LNCaP clone FGC (cell line): ENCODE data around the gene MALRD1.

Source experiments
- DNase-seq: peaks from one replicate; pipeline ENCODE4 v3.0.0-alpha.2; 2011; ENCODE audit warnings: low read depth
- H3K4me3 ChIP-seq: 2 replicates; pipeline ENCODE4 v1.5.1; 2011; ENCODE audit warnings: mild to moderate bottlenecking, low read depth, low read length, control low read depth
- CTCF ChIP-seq: IDR thresholded peaks from 2 replicates; pipeline ENCODE4 v1.5.1; 2012; ENCODE audit warnings: mild to moderate bottlenecking; ENCODE audit not compliant: control insufficient read depth, insufficient read depth; ENCODE audit errors: extremely low read depth

Gene MALRD1

GRCh38 chr10:19579761-19580545 is 531.4 kb downstream of the MALRD1 start:
- no peak for DNase-seq
- H3K4me3 ChIP-seq, result no peak overlapping the region
- TF ChIP-seq CTCF, result no peak

GRCh38 chr10:19580691-19581090 is 532.1 kb downstream of the MALRD1 start:
- no peak for DNase-seq
- H3K4me3 ChIP-seq, result no peak overlapping the region
- no peak for TF ChIP-seq CTCF

DNA sequence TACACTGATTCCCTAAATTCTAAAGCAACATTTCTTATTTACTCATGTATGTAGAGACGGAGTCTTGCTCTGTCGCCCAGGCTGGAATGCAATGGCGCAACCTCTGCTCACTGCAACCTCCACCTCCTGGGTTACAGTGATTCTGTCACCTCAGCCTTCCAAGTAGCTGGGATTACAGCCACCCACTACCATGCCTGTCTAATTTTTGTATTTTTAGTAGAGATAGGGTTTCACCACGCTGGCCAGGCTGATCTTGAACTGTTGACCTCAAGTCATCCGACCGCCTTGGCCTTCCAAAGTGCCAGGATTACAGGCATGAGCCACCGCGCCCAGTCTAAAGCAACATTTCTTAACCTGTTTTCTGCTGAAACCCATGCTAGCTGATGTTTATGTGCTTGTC is 540.0 kb downstream of the MALRD1 start:
- no peak overlapping the region for H3K4me3 ChIP-seq
- DNase-seq, result no peak
- TF ChIP-seq CTCF, result no peak

DNA sequence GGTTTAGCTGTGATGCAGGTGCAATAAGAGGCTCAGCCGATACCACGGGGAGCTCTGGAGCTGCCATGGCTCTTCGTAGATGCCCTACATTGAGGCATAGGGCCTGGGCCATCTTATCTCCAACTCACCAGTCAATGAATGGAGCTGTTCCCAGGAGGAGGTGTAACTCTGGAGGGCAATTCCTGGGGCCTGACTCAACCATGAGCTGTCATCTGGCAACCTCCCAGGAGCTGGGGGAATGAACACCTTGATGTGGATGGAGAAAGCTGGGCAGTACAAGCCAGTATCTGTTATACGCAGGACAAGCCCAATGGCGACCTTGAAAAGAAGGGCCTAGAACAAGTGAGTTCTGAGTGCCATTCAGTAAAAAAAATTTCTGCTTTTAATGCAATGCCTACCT is 543.7 kb downstream of the MALRD1 start:
- no peak for DNase-seq
- no peak for TF ChIP-seq CTCF
- H3K4me3 ChIP-seq, result no peak overlapping the region

GRCh38 chr10:19595212-19595845 is 546.7 kb downstream of the MALRD1 start:
- no peak for TF ChIP-seq CTCF
- no peak for DNase-seq
- no peak overlapping the region for H3K4me3 ChIP-seq

GRCh38 chr10:19605806-19606205 is 557.2 kb downstream of the MALRD1 start:
- TF ChIP-seq CTCF, result no peak
- no peak for DNase-seq

More at GRCh38 chr10:19605806-19606205, 557.2 kb downstream of the MALRD1 start:
- no peak overlapping the region for H3K4me3 ChIP-seq
